ENCODE results near the gene FCN3. TPM values are rescaled to one million over a fixed set of nuclear protein-coding genes. Genes with fewer than 3 reads are reported as not detected.

FCN3 gene
- total RNA-seq, 4 donors from 2014 or later: 2.3 to 7.1 (median 3.7) TPM

- WGBS: 90% methylated on average over 8 of the region's 8 CpGs
- H3K36me3 ChIP-seq: no peaks in the 10 kb centered on the region
- no peaks in the 10 kb centered on the region for H3K27me3 ChIP-seq
- H3K9me3 ChIP-seq: no peaks in the 10 kb centered on the region
- H3K4me3 ChIP-seq: no peak overlapping the region
- no peak for TF ChIP-seq EP300 (IDR thresholded peaks at IDR 0.05)
- no peak for TF ChIP-seq POLR2A (IDR thresholded peaks at IDR 0.05)
- TF ChIP-seq POLR2AphosphoS5 (IDR thresholded peaks at IDR 0.05): no peak
- TF ChIP-seq CTCF (IDR thresholded peaks at IDR 0.05): no peak
- DNase-seq (ENCODE audit: low spot score in 2 of 2): no peak
- H3K27ac ChIP-seq: no peak overlapping the region
- H3K4me1 ChIP-seq: peaks cover 50% of the 10 kb centered on the region
These were observed 28.3 kb downstream of the FCN3 start for GRCh38 chr1:27346357-27346756.

- H3K27me3 ChIP-seq: no peaks in the 10 kb centered on the region
- WGBS: 90% methylated on average over 5 of the region's 12 CpGs
- no peak overlapping the region for H3K4me3 ChIP-seq
- DNase-seq (ENCODE audit: low spot score in 2 of 2): no peak
- H3K36me3 ChIP-seq: no peaks in the 10 kb centered on the region
- no peak overlapping the region for H3K27ac ChIP-seq
- H3K9me3 ChIP-seq: no peaks in the 10 kb centered on the region
- peaks cover 48% of the 10 kb centered on the region for H3K4me1 ChIP-seq
- TF ChIP-seq CTCF (IDR thresholded peaks at IDR 0.05): no peak
- TF ChIP-seq EP300 (IDR thresholded peaks at IDR 0.05): no peak
- no peak for TF ChIP-seq POLR2A (IDR thresholded peaks at IDR 0.05)
- TF ChIP-seq POLR2AphosphoS5 (IDR thresholded peaks at IDR 0.05): no peak
These were observed 29.4 kb downstream of the FCN3 start for GRCh38 chr1:27345272-27345671.

- Histone ChIP-seq H3K4me1 (peaks cover 34% of the 10 kb centered on the region), H3K4me3 (peak overlapping the region; percentile 48), H3K36me3 (no peaks in the 10 kb centered on the region), H3K27ac (peak overlapping the region; percentile 91), H3K9me3 (no peaks in the 10 kb centered on the region), H3K27me3 (no peaks in the 10 kb centered on the region)
- TF ChIP-seq EP300 (IDR thresholded peaks at IDR 0.05) (no peak), POLR2AphosphoS5 (IDR thresholded peaks at IDR 0.05) (no peak), CTCF (IDR thresholded peaks at IDR 0.05) (no peak), POLR2A (IDR thresholded peaks at IDR 0.05) (no peak)
- 36% methylated on average over 5 of the region's 5 CpGs for WGBS
- DNase-seq (ENCODE audit: low spot score in 2 of 2): no peak
These were observed 31.0 kb downstream of the FCN3 start for GRCh38 chr1:27343639-27344025.

- no peak for DNase-seq (ENCODE audit: low spot score in 2 of 2)
- H3K9me3 ChIP-seq: no peaks in the 10 kb centered on the region
- H3K4me3 ChIP-seq: peak overlapping the region; percentile 48
- TF ChIP-seq POLR2AphosphoS5 (IDR thresholded peaks at IDR 0.05) (peak in 2 of 3 donors; percentile 20 to 35), CTCF (IDR thresholded peaks at IDR 0.05) (no peak)
- no peaks in the 10 kb centered on the region for H3K36me3 ChIP-seq
- H3K4me1 ChIP-seq: peaks cover 33% of the 10 kb centered on the region
- WGBS: 16% methylated on average over 6 of the region's 31 CpGs
- H3K27me3 ChIP-seq: no peaks in the 10 kb centered on the region
- H3K27ac ChIP-seq: peak overlapping the region; percentile 91
These were observed 31.6 kb downstream of the FCN3 start for GRCh38 chr1:27342778-27343638.

- Histone ChIP-seq H3K36me3 (no peaks in the 10 kb centered on the region), H3K4me1 (peaks cover 33% of the 10 kb centered on the region), H3K4me3 (peak overlapping the region; percentile 48), H3K27ac (peak overlapping the region; percentile 91), H3K9me3 (no peaks in the 10 kb centered on the region), H3K27me3 (no peaks in the 10 kb centered on the region)
- TF ChIP-seq POLR2AphosphoS5 (IDR thresholded peaks at IDR 0.05): no peak
- no peak for TF ChIP-seq EP300 (IDR thresholded peaks at IDR 0.05)
- no peak for DNase-seq (ENCODE audit: low spot score in 2 of 2)
- 52% methylated on average over 3 of the region's 8 CpGs for WGBS
These were observed 32.2 kb downstream of the FCN3 start for GRCh38 chr1:27342391-27342777.

Measured in suprapubic skin (tissue), 4 donors.